Measurements from ENCODE around the gene IL1A. TPM values are rescaled to one million over a fixed set of nuclear protein-coding genes. Genes with fewer than 3 reads are reported as not detected.

Gene IL1A
- total and polyA plus RNA-seq, 9 donors = 0.09 to 0.12 TPM; not detected in 7

- H3K4me1 ChIP-seq (ENCODE audit: control insufficient read depth, insufficient read depth, low read length) = peaks cover 5% of the 10 kb centered on the region
- peak; percentile 41 for DNase-seq
- no peaks in the 10 kb centered on the region for H3K36me3 ChIP-seq (ENCODE audit: control insufficient read depth, insufficient read depth, low read length)
- 63% methylated on average over 2 of the region's 3 CpGs for WGBS (ENCODE audit: insufficient coverage)
- no peaks in the 10 kb centered on the region for H3K27me3 ChIP-seq (ENCODE audit: control insufficient read depth, insufficient read depth, low read length)
- no peak overlapping the region for H3K27ac ChIP-seq (ENCODE audit: low read length)
- H3K9me3 ChIP-seq (replicated peaks; ENCODE audit: control insufficient read depth, low read depth, low read length) = no peaks in the 10 kb centered on the region
- no peak overlapping the region for H3K4me3 ChIP-seq (ENCODE audit: low read length)
Observed at GRCh38 chr2:112818094-112818902, 34.0 kb upstream of the IL1A start.

GRCh38 chr2:112817082-112817689, 32.9 kb upstream of the IL1A start:
- H3K36me3 ChIP-seq (ENCODE audit: control insufficient read depth, insufficient read depth, low read length) = no peaks in the 10 kb centered on the region
- no peaks in the 10 kb centered on the region for H3K27me3 ChIP-seq (ENCODE audit: control insufficient read depth, insufficient read depth, low read length)
- no peak overlapping the region for H3K4me3 ChIP-seq (ENCODE audit: low read length)
- peaks cover 14% of the 10 kb centered on the region for H3K4me1 ChIP-seq (ENCODE audit: control insufficient read depth, insufficient read depth, low read length)
- 100% methylated on average over 1 of the region's 4 CpGs for WGBS (ENCODE audit: insufficient coverage)
- H3K27ac ChIP-seq (ENCODE audit: low read length) = no peak overlapping the region
- H3K9me3 ChIP-seq (replicated peaks; ENCODE audit: control insufficient read depth, low read depth, low read length) = no peaks in the 10 kb centered on the region
- no peak for DNase-seq

- WGBS (ENCODE audit: insufficient coverage) = 8% methylated on average over 2 of the region's 2 CpGs
- no peak overlapping the region for H3K27ac ChIP-seq (ENCODE audit: low read length)
- peaks cover 20% of the 10 kb centered on the region for H3K4me1 ChIP-seq (ENCODE audit: control insufficient read depth, insufficient read depth, low read length)
- no peaks in the 10 kb centered on the region for H3K36me3 ChIP-seq (ENCODE audit: control insufficient read depth, insufficient read depth, low read length)
- H3K4me3 ChIP-seq (ENCODE audit: low read length) = no peak overlapping the region
- no peaks in the 10 kb centered on the region for H3K27me3 ChIP-seq (ENCODE audit: control insufficient read depth, insufficient read depth, low read length)
- no peak for DNase-seq
- H3K9me3 ChIP-seq (replicated peaks; ENCODE audit: control insufficient read depth, low read depth, low read length) = no peaks in the 10 kb centered on the region
Observed at GRCh38 chr2:112814278-112814677, 30.0 kb upstream of the IL1A start.

GRCh38 chr2:112813280-112813966, 29.1 kb upstream of the IL1A start:
- no peak for DNase-seq
- peak overlapping the region; percentile 44 for H3K27ac ChIP-seq (ENCODE audit: low read length)
- H3K4me1 ChIP-seq (ENCODE audit: control insufficient read depth, insufficient read depth, low read length) = peaks cover 20% of the 10 kb centered on the region
- H3K4me3 ChIP-seq (ENCODE audit: low read length) = no peak overlapping the region
- H3K9me3 ChIP-seq (replicated peaks; ENCODE audit: control insufficient read depth, low read depth, low read length) = no peaks in the 10 kb centered on the region
- no peaks in the 10 kb centered on the region for H3K27me3 ChIP-seq (ENCODE audit: control insufficient read depth, insufficient read depth, low read length)
- H3K36me3 ChIP-seq (ENCODE audit: control insufficient read depth, insufficient read depth, low read length) = no peaks in the 10 kb centered on the region
- 85% methylated on average over 5 of the region's 10 CpGs for WGBS (ENCODE audit: insufficient coverage)

- peak; percentile 52 for DNase-seq
- WGBS (ENCODE audit: insufficient coverage) = 15% methylated on average over 6 of the region's 14 CpGs
- H3K9me3 ChIP-seq (replicated peaks; ENCODE audit: control insufficient read depth, low read depth, low read length) = no peaks in the 10 kb centered on the region
- peak overlapping the region; percentile 66 for H3K27ac ChIP-seq (ENCODE audit: low read length)
- no peak overlapping the region for H3K4me3 ChIP-seq (ENCODE audit: low read length)
- peaks cover 20% of the 10 kb centered on the region for H3K4me1 ChIP-seq (ENCODE audit: control insufficient read depth, insufficient read depth, low read length)
- no peaks in the 10 kb centered on the region for H3K27me3 ChIP-seq (ENCODE audit: control insufficient read depth, insufficient read depth, low read length)
- no peaks in the 10 kb centered on the region for H3K36me3 ChIP-seq (ENCODE audit: control insufficient read depth, insufficient read depth, low read length)
Observed at GRCh38 chr2:112812318-112813267, 28.3 kb upstream of the IL1A start.

GRCh38 chr2:112811841-112812306, 27.6 kb upstream of the IL1A start:
- DNase-seq = peak; percentile 73
- no peaks in the 10 kb centered on the region for H3K27me3 ChIP-seq (ENCODE audit: control insufficient read depth, insufficient read depth, low read length)
- no peak overlapping the region for H3K4me3 ChIP-seq (ENCODE audit: low read length)
- H3K4me1 ChIP-seq (ENCODE audit: control insufficient read depth, insufficient read depth, low read length) = peaks cover 20% of the 10 kb centered on the region
- peaks cover 6% of the 10 kb centered on the region for H3K9me3 ChIP-seq (replicated peaks; ENCODE audit: control insufficient read depth, low read depth, low read length)
- 41% methylated on average over 3 of the region's 7 CpGs for WGBS (ENCODE audit: insufficient coverage)
- peak overlapping the region; percentile 66 for H3K27ac ChIP-seq (ENCODE audit: low read length)
- H3K36me3 ChIP-seq (ENCODE audit: control insufficient read depth, insufficient read depth, low read length) = no peaks in the 10 kb centered on the region

GRCh38 chr2:112811276-112811831, 27.1 kb upstream of the IL1A start:
- H3K36me3 ChIP-seq (ENCODE audit: control insufficient read depth, insufficient read depth, low read length) = no peaks in the 10 kb centered on the region
- no peak for DNase-seq
- H3K4me1 ChIP-seq (ENCODE audit: control insufficient read depth, insufficient read depth, low read length) = peaks cover 20% of the 10 kb centered on the region
- H3K4me3 ChIP-seq (ENCODE audit: low read length) = no peak overlapping the region
- peaks cover 6% of the 10 kb centered on the region for H3K9me3 ChIP-seq (replicated peaks; ENCODE audit: control insufficient read depth, low read depth, low read length)
- 37% methylated on average over 3 of the region's 3 CpGs for WGBS (ENCODE audit: insufficient coverage)
- peak overlapping the region; percentile 22 for H3K27ac ChIP-seq (ENCODE audit: low read length)
- no peaks in the 10 kb centered on the region for H3K27me3 ChIP-seq (ENCODE audit: control insufficient read depth, insufficient read depth, low read length)

- DNase-seq = no peak
- Histone ChIP-seq H3K9me3 (replicated peaks; ENCODE audit: control insufficient read depth, low read depth, low read length) (peaks cover 6% of the 10 kb centered on the region), H3K27ac (ENCODE audit: low read length) (no peak overlapping the region), H3K4me1 (ENCODE audit: control insufficient read depth, insufficient read depth, low read length) (peaks cover 16% of the 10 kb centered on the region), H3K27me3 (ENCODE audit: control insufficient read depth, insufficient read depth, low read length) (no peaks in the 10 kb centered on the region), H3K4me3 (ENCODE audit: low read length) (no peak overlapping the region), H3K36me3 (ENCODE audit: control insufficient read depth, insufficient read depth, low read length) (no peaks in the 10 kb centered on the region)
Observed at GRCh38 chr2:112809112-112809511, 24.8 kb upstream of the IL1A start.

GRCh38 chr2:112807233-112807807, 23.0 kb upstream of the IL1A start:
- Histone ChIP-seq H3K27ac (ENCODE audit: low read length) (no peak overlapping the region), H3K27me3 (ENCODE audit: control insufficient read depth, insufficient read depth, low read length) (no peaks in the 10 kb centered on the region), H3K9me3 (replicated peaks; ENCODE audit: control insufficient read depth, low read depth, low read length) (peaks cover 6% of the 10 kb centered on the region), H3K36me3 (ENCODE audit: control insufficient read depth, insufficient read depth, low read length) (no peaks in the 10 kb centered on the region), H3K4me1 (ENCODE audit: control insufficient read depth, insufficient read depth, low read length) (peaks cover 7% of the 10 kb centered on the region), H3K4me3 (ENCODE audit: low read length) (no peak overlapping the region)
- 88% methylated on average over 1 of the region's 3 CpGs for WGBS (ENCODE audit: insufficient coverage)
- no peak for DNase-seq
